GM21737 (cell line): Measurements from ENCODE around the gene SHC2.

Experiments used
- ATAC-seq: cut with Tn5 transposase; IDR thresholded peaks from one replicate; pipeline ENCODE4 v1.9.1; 2021; ENCODE audit warnings: mild to moderate bottlenecking, moderate library complexity; ENCODE audit not compliant: unreplicated experiment

The SHC2 gene

DNA sequence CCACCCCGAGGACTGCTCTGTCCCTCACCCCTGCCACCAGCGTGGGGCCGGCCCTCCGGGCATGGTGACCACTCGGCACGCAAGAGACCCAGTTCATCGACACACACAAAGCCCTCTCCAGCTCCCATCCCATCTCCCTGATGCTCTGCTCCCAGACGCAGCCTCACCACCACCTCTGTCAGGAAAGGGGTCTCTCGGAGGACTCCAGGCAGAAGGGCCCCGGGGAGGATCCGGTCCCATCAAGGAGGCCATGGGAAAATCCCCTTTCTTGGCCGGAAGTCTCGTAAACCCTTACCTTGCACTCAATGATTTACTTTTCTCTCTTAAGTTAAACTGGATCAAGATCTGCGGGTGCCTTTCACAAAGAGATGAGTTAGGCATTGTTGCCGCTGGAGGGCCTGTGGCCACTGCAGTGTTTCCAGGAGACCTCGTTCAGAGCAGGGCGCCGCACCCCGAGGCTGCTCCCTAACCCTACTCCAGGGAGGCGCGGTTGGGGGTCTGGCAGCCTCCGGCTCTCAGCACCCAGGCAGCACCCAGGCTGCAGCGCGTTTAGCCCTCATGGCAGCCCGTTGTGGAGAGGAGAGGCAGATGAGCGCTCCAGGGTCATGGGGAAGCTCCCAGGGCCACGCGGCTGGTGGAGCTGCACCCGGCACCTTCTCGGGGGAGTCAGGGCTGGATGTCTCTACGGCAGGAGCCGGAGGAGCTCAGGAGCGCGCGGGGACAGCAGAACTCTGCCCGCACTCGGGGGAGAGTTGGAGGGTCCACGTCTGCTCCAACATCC, 82.8 kb downstream of the SHC2 start:
- ATAC-seq, result no peak

DNA sequence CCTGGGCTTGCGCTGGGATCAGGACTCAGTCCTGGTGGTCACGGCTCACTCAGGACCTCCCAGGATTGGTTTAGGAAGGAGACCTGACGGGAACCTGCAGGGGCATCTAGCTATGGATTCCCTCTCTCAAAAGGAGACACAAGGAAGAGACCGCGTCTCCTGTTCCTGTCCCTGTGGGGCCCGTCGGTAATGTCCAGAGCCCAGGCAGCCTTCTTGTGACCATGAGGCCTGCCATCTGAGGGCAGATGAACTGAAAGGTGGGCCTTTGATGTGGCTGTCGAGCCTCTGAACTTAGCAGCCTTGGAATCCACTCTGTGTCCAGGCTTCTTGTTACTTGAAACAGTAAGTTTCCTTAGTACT, 84.7 kb downstream of the SHC2 start:
- ATAC-seq, result no peak

DNA sequence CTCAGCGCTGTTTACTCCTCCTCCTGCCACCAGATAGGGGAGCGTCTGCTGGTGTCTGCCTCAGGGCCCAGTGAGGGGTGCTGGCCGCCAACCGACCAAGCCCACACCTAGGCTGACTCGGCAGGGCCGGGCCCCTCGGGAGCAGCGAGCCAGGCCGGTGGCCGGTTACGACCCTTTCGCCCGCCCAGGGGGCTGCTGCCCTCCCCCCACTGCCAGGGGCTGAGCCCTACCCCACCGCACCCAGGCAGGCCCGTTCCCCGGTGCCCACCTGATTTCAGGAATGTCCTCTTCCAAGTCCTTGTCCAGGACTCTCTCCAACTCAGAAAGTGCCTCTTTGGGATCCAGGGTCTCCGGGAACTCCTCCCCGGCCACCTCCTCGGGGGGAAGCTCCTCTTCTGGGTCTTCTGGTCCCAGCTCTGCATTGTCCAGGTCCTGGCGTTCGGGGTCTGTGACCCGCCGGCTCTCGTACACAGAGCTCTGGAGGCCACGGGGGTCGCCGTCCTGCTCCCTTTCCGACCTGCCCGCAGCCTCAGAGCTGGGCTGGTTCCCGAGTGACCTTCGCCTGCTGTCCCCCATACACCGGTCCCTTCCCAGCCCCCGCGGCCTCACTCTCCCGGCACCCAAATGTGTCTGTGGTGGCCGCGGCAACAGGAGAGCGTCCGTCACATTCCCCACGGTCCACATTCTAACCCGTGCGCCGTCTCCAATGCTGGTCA, 85.3 kb downstream of the SHC2 start:
- no peak for ATAC-seq

- ATAC-seq, result no peak
Observed at GRCh38 chr19:374886-375235, 86.0 kb downstream of the SHC2 start.

- ATAC-seq, result no peak
Observed at GRCh38 chr19:374183-374885, 86.5 kb downstream of the SHC2 start.

DNA sequence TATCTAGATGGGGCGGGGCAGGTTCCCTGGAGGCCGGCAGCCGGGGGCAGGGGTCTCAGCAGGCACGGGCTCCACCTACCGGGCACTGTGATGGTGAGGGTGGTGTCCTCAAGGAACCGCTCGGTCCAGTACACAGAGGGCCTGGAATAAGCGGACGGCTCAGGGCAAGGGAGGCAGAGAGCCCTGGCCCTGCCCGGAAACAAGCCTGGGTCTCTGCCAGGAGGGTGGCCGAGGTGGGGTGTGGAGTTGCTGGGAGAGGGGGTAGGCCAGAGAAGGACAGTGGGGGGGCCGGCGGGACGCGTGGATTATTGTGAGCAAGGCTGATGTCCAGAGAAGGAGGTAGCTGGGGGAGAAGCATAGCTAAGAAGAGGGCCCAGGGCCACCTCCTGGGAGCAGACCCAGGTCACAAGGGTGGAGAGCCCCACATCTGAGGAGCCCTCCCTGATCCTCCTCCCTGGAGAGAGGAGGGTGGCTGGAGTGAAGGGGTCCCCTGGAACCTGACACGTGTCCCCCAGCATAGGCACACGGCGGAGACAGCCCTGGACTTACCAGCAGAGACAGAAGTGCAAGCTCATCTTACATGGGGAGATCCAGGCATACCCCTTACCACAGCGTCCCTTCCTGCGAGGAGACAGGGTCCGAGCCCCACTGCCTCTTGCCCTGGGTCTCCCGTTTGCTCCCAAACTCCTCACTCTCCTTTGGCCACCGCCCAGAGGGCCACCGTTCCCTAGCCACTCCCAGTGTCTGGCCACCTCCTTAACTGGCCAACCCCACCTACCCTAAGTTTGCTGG, 87.2 kb downstream of the SHC2 start:
- no peak for ATAC-seq

DNA sequence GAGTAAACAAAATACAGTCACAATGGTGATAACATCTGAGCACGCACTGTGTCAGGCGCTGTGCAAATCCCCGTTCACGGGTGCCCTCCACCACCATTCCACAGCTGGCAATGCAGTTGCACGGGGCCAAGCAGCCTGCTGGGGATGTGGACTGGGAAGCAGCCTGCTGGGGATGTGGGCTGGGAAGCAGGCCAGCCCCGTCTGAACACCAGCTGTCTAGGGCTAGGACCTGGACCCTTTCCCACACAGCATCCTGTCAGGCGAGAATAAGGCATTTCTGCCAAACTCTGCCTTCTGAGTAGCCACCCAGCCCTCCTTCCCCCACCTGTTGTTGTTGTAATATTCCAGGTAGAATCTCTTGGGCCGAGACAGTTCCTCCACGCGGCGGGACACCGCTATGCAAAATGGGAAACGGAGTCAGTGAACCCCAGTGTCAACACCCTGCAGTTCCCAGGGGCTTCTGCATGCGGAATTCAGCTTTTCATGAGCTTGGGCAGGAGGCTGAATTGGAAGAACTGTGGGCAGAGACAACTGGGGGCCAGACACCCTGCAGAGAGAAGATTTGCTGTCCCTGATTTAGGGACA, 88.4 kb downstream of the SHC2 start:
- ATAC-seq, result no peak

DNA sequence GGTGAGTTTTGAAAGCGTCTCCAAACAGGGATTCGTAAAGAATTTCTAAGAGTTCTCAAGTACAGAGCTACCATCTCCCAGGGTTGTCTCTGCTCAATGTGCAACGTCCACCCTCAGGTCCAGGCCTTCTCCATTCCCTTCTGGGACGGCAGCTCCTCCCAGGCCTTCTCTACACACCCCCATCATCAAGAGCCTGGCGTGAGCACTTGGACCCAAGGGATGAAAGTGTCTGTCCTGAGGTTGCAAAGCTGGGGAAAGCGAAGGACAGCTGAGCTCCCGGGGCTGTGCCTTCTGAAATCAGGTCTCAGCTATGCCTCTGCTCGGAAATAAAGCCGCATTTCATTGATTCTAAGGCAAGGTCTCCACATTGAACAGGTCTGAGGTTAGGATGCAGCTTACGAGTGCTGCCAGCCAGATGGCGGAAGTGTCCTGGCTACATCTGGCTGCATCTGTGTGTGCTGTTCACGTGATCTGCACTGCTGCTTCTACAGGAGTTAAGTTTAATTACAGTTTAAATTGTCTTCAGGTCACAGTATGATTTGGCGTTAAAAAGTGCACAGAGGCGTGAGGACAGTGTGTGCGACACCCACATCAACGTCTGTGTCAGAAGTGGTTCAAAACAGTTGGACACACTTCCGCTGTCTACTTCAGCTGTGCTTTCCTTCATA, 89.2 kb downstream of the SHC2 start:
- ATAC-seq, result no peak

DNA sequence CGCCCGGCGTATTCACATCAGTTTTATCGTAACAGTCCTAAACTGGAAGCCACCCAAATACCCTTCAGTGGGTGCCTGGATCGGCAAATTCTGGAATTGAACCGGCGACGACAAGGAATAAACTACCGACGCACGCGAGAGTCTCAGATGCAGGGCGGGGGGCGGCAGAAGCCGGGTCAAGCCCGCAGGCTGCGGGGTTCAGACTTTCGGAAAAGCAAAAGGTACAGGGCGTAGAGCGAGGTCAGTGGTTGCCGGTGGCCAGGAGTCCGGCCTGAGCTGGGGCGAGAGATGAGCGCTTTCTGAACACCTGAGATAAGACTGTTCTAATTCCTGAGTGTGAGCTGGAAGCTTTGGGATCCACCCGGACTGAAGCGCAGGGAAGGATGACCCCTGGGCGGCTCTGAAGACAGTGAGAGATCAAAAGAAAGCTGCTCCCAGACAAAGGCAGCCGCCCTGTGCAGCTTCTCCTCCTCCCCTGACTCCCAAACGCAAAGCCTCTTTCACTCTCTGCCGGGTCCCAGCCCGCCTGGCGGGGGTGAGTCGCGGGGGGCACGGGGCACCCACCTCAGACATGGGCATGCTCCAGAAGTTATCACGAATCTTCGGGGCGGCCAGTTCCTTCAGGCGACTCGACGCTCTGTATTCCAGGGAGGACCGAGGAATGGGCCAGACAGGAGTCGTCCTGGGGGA, 90.0 kb downstream of the SHC2 start:
- ATAC-seq, result no peak

DNA sequence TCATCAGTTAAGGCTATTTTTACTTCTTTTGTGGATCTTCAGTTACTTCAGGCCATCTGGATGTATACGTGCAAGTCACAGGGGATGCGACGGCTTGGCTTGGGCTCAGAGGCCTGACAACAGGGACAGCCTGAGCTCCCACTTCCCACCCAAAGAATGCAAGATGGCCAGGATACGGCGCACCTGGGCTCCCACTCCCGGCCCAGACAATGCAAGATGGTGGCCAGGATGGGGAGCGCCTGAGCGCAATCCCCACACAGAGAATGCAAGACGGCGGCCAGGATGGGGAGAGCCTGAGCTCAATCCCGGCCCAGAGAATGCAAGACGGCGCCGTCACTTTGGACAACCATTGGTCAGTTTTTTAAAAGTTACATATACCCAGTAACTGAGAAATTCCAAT, 91.0 kb downstream of the SHC2 start:
- ATAC-seq, result no peak

GRCh38 chr19:369256-369655, 91.6 kb downstream of the SHC2 start:
- no peak for ATAC-seq

DNA sequence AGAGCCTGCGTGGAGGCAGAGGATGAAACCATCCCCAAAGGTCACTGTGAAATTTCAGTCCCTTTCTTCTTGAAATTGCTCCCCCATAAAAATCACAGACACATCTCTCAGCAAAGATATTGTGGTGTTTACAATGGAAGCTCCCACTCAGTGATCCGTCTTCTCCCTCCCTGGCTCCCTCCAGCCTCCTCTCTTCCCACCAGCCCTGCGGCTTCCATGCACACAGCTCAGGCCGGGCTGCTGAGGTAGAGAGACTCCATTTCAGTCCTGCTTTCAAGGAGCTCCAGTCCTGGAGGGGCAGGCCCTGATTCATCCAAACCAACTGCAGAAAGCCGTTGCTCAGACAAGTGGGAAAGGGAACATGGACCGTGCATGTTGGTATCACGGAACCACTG, 92.2 kb downstream of the SHC2 start:
- ATAC-seq, result no peak

DNA sequence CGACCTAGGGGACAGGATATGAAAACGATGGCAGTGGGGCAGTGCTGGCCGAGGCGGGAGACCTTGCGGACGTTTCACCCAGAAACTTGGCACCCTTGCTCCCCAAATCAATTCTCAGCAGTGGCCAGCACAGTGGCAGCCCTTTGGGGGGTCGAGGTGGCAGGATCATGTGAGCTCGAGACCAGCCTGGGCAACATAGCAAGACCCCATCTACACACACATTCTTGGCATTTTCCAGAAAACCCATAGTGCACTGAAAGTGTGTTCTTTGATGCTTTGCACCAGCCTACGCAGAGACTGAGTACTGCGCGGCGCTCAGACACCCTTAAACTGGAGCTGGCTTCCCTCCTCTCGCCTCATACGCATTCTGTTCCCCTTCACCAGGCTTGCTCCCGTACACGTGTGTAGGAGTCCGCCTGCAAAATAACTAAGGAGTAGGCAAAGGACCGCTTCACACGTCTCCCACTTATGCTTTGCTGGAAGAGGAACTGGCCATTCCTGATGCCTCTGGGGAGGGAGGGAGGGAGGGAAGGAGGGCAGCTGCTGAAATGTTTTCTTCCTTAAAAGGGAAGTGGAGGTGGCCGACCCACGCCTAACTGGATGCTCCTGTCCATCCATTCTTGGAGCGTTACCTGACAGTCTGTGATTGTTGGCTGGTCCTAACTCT, 92.7 kb downstream of the SHC2 start:
- no peak for ATAC-seq

DNA sequence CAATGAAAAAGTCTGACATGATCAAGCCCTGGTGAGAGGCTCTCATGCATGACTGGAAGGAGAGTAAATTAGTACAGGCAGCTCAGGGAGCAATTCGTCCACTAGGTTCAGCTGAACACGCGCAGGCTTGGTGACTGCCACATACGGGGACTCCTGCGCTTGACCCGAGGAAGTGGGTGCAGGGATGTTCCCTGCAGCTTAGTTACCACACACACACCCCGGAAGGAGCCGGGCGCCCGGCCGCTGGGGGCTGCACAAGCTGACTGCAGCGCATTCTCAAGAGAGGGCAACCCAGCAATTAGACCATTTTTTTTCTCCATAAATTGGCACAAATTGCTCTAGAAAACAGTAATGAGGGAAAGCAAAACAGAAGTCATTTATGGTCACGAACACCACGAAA, 93.3 kb downstream of the SHC2 start:
- ATAC-seq, result no peak

DNA sequence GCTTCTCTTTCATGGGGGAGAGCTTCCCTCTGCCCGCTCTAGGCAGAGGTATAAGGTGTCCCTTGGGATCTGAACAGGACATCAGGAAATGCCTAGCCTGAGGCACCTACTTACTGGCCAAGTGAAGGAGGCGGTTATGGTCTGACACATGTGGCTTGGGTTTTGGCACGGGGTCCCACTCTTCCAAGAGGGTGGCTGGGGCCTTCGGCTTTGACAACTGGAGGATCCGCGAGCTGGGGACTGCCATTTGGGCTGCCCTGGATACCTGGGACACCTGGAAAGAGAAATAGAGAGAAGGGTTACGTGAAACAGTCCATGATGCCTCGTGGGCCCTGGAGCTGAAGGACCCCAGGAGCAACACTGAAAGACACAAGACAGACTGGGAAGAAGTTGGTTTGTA, 93.9 kb downstream of the SHC2 start:
- ATAC-seq, result no peak
